ENCODE measurements around the gene KDM4D. TPM values are rescaled to one million over a fixed set of nuclear protein-coding genes. Genes with fewer than 3 reads are reported as not detected.

KDM4D gene
- total RNA-seq, 4 donors from 2014 or later, result 0.12 to 1.5 (median 0.56) TPM

DNA sequence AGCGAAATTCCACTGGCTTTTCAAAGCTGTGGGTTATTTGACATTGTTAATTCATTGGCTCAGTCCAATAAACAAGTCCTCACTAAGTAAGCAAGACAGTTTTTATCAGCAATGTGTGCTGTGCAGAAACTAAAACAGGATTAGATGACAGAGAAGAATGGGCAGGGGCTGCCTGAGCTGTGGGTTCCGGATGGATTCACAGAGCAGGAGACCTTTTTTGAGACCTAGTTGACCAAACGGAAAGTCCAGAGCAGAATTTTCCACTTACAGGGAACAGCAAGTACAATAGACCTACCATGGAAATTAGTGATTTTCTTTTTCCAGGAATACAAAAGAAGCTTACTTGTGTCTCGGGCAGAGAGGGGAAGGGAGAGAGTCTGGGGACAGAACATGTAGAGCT, 70.5 kb downstream of the KDM4D start:
- H3K9me3 ChIP-seq, result no peaks in the 10 kb centered on the region
- peaks cover 0 to 4% (median 0%) of the 10 kb centered on the region in 3 donors for H3K27me3 ChIP-seq
- no peak for ATAC-seq
- no peaks in the 10 kb centered on the region for H3K36me3 ChIP-seq
- no peaks in the 10 kb centered on the region for H3K4me1 ChIP-seq
- no peak overlapping the region for H3K27ac ChIP-seq
- H3K4me3 ChIP-seq, result no peak overlapping the region
- intact Hi-C loops (cut with DNase I; ENCODE audit: low total_unique reads) (no loop called here), in situ Hi-C loops (cut with MboI; ENCODE audit: low sequenced_read_pairs in 4 of 4) (no loop called here)
- DNase-seq, result no peak
- TF ChIP-seq, protein P1, sequence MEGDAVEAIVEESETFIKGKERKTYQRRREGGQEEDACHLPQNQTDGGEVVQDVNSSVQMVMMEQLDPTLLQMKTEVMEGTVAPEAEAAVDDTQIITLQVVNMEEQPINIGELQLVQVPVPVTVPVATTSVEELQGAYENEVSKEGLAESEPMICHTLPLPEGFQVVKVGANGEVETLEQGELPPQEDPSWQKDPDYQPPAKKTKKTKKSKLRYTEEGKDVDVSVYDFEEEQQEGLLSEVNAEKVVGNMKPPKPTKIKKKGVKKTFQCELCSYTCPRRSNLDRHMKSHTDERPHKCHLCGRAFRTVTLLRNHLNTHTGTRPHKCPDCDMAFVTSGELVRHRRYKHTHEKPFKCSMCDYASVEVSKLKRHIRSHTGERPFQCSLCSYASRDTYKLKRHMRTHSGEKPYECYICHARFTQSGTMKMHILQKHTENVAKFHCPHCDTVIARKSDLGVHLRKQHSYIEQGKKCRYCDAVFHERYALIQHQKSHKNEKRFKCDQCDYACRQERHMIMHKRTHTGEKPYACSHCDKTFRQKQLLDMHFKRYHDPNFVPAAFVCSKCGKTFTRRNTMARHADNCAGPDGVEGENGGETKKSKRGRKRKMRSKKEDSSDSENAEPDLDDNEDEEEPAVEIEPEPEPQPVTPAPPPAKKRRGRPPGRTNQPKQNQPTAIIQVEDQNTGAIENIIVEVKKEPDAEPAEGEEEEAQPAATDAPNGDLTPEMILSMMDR (IDR thresholded peaks at IDR 0.05 in 4 of 5, conservative IDR thresholded peaks at IDR 0.05 in 1 of 5), result no peak
- no peak for TF ChIP-seq POLR2A (IDR thresholded peaks at IDR 0.05)

DNA sequence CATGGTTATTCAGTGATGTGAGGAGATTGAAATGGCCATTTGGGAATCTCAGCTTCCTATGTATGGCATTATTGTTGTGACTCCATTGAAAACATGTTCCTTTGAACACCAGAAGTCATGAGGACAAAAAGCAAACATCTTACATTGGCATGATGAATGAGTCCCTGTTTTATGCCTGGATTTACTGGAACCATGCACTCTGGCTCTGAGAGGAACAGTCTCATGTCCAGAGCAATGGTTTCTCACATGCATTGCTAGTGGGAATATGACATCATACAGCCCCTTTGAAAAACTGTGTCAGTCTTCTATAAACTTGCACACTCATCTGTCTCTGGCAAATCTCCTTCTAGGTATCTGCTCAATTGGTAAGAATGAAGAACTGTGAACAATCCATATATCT, 72.3 kb downstream of the KDM4D start:
- no peaks in the 10 kb centered on the region for H3K4me1 ChIP-seq
- DNase-seq (no peak), ATAC-seq (no peak)
- in situ Hi-C loops (cut with MboI; ENCODE audit: low sequenced_read_pairs in 4 of 4) (no loop called here), intact Hi-C loops (cut with DNase I; ENCODE audit: low total_unique reads) (no loop called here)
- no peaks in the 10 kb centered on the region for H3K9me3 ChIP-seq
- no peak overlapping the region for H3K4me3 ChIP-seq
- no peak for TF ChIP-seq POLR2A (IDR thresholded peaks at IDR 0.05)
- TF ChIP-seq, protein P1 (IDR thresholded peaks at IDR 0.05 in 4 of 5, conservative IDR thresholded peaks at IDR 0.05 in 1 of 5), result no peak
- no peak overlapping the region for H3K27ac ChIP-seq
- H3K36me3 ChIP-seq, result no peaks in the 10 kb centered on the region
- peaks cover 0 to 4% (median 0%) of the 10 kb centered on the region in 3 donors for H3K27me3 ChIP-seq

Other genes starting within 250 kb of the KDM4D start
- 100 to 1,000 TPM; 150 to 393 (median 244) TPM for gene AMOTL1, start 205.4 kb upstream of the KDM4D start, total RNA-seq
- gene CWC15, start 153 bp upstream of the KDM4D start, total RNA-seq, result 10 to 100 TPM; 53.9 to 69.5 (median 60.5) TPM
- gene KDM4E, start 51.5 kb downstream of the KDM4D start, total RNA-seq, result not detected
- not detected for gene KDM4F, start 75.7 kb downstream of the KDM4D start, total RNA-seq
- 10 to 100 TPM; 18.2 to 31.0 (median 21.5) TPM for gene SRSF8, start 93.2 kb downstream of the KDM4D start, total RNA-seq
- 10 to 100 TPM; 17.5 to 35.2 (median 27.6) TPM for gene ENDOD1, start 116.1 kb downstream of the KDM4D start, total RNA-seq

Data from gastrocnemius medialis (tissue), 4 donors.